ENCODE results near the gene SAMD4B.

SAMD4B gene

DNA sequence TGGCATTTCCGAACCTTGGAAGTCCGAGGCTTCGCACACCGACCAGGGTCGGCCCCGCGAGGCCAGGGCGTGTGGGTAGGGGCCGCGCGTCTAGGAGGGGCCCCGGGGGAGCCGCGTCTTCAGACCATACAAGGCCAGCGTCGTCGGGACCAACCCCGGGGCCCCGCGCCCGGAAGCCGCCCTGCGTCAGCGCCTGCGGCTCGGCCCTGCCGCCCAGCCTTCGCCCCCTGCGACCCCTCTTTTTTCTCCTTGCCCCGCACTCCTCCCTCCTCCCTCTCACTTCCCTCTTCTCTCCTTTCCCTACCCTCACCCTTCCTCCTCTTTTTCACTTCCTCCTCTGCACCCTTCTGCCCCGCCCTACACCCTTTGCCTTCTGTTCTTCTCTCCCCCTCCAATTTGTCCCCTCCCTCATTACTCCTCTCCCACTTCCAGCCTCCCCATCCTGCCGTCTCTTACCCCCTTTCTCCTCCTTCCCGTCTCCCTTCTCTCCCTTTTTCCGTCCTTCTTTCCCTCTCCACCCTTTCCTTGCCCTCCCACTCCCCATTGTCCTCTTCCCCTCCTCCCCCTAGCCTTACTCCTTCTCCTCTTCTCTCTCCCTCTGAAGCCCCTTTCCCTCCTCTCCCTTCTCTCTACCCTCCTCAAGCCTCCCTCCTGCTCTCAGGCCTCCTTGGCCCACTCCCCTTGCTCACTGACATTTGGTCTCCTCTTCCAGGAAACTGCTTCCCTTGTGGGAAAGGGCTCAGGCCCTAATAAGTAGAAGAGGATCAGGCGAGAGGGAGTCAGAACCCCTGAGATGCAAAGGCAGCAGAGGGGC is 68.0 kb downstream of the SAMD4B start:
- H3K4me3 ChIP-seq (ENCODE audit: low read depth, low read length): peak overlapping the region; percentile 86
- H3K36me3 ChIP-seq (ENCODE audit: control insufficient read depth, insufficient read depth, low read length): no peaks in the 10 kb centered on the region
- peaks cover 14% of the 10 kb centered on the region for H3K79me2 ChIP-seq
- peak overlapping the region; percentile 78 for H3K9ac ChIP-seq
- TF ChIP-seq, protein P1, sequence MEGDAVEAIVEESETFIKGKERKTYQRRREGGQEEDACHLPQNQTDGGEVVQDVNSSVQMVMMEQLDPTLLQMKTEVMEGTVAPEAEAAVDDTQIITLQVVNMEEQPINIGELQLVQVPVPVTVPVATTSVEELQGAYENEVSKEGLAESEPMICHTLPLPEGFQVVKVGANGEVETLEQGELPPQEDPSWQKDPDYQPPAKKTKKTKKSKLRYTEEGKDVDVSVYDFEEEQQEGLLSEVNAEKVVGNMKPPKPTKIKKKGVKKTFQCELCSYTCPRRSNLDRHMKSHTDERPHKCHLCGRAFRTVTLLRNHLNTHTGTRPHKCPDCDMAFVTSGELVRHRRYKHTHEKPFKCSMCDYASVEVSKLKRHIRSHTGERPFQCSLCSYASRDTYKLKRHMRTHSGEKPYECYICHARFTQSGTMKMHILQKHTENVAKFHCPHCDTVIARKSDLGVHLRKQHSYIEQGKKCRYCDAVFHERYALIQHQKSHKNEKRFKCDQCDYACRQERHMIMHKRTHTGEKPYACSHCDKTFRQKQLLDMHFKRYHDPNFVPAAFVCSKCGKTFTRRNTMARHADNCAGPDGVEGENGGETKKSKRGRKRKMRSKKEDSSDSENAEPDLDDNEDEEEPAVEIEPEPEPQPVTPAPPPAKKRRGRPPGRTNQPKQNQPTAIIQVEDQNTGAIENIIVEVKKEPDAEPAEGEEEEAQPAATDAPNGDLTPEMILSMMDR (IDR thresholded peaks at IDR 0.05): no peak
- H3K4me2 ChIP-seq (ENCODE audit: low read length): peak overlapping the region; percentile 95
- no peaks in the 10 kb centered on the region for H3K27me3 ChIP-seq (ENCODE audit: control insufficient read depth, insufficient read depth, low read length)
- peaks cover 17% of the 10 kb centered on the region for H3K4me1 ChIP-seq
- H2AFZ ChIP-seq: peak overlapping the region; percentile 75
- peak overlapping the region; percentile 100 for H3K27ac ChIP-seq
- H3K9me3 ChIP-seq (ENCODE audit: control insufficient read depth, low read length): no peaks in the 10 kb centered on the region

DNA sequence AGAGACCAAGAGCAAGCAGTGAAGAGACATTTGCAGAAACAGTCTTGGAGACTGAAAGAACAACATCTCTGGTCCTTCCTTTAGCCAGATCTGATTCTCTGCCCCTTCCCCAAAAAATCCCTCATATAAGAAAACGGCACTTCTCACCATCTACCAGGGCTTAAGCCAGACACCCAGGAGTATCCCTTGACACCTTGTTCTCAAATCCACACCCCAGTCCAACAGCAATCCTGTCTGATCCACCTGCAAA is 68.5 kb downstream of the SAMD4B start:
- no peaks in the 10 kb centered on the region for H3K27me3 ChIP-seq (ENCODE audit: control insufficient read depth, insufficient read depth, low read length)
- TF ChIP-seq, protein P1 (IDR thresholded peaks at IDR 0.05): no peak
- H3K79me2 ChIP-seq: peaks cover 14% of the 10 kb centered on the region
- peak overlapping the region; percentile 95 for H3K4me2 ChIP-seq (ENCODE audit: low read length)
- H3K4me1 ChIP-seq: peaks cover 17% of the 10 kb centered on the region
- peak overlapping the region; percentile 100 for H3K27ac ChIP-seq
- no peaks in the 10 kb centered on the region for H3K36me3 ChIP-seq (ENCODE audit: control insufficient read depth, insufficient read depth, low read length)
- no peaks in the 10 kb centered on the region for H3K9me3 ChIP-seq (ENCODE audit: control insufficient read depth, low read length)
- H3K9ac ChIP-seq: no peak overlapping the region
- H3K4me3 ChIP-seq (ENCODE audit: low read depth, low read length): peak overlapping the region; percentile 86
- H2AFZ ChIP-seq: no peak overlapping the region

DNA sequence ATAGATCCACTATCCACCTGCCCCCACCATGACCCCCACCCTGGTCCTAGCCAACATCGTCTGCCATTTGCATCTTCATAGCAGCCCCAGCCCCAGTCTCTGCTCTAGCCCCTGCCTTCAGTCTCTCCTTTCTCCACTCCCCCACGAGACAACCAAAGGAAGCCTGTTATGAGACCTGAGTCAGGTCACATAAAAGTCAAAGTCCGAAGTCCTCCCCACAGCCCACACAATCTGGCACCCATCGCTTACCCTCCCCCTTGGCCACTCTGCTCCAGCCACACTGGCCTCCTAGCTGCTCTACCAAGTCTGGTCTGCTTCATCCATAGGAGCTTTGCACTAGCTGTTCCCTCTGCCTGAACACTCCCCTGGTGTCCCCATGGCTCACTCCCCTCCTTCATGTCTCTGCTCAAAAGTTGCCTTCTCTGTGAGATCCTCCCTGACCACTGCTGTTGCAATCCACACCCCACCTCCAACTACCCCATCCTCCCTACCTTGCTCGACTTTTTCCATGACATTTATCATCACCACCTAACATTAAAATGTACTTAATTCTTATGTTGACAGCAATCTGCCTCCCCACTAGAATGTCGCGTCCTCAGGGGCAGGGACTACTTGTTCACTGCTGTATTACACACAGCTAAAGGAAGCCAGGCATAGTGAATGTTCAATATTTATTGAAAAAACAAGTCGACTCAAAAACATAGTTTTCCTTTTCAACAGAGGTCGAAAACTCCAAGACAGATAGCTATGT is 69.0 kb downstream of the SAMD4B start:
- Histone ChIP-seq H3K9me3 (ENCODE audit: control insufficient read depth, low read length) (no peaks in the 10 kb centered on the region), H2AFZ (no peak overlapping the region), H3K4me2 (ENCODE audit: low read length) (peak overlapping the region; percentile 95), H3K4me1 (peaks cover 17% of the 10 kb centered on the region), H3K79me2 (peaks cover 14% of the 10 kb centered on the region), H3K27me3 (ENCODE audit: control insufficient read depth, insufficient read depth, low read length) (no peaks in the 10 kb centered on the region), H3K9ac (no peak overlapping the region), H3K36me3 (ENCODE audit: control insufficient read depth, insufficient read depth, low read length) (no peaks in the 10 kb centered on the region), H3K4me3 (ENCODE audit: low read depth, low read length) (peak overlapping the region; percentile 86), H3K27ac (peak overlapping the region; percentile 100)
- TF ChIP-seq, protein P1 (IDR thresholded peaks at IDR 0.05): no peak

DNA sequence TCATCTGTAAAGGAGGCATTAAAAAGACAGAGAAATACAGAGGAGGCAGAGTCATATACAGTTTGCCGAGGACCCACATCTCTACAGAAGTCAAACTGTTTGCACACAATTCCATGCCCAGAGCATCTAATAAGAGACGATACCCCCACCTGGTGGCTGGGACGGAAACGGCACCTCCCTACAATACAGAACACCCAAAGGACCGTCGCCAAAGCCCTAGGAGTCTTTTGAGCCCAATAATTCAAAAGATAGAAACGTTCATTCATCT is 69.5 kb downstream of the SAMD4B start:
- no peaks in the 10 kb centered on the region for H3K36me3 ChIP-seq (ENCODE audit: control insufficient read depth, insufficient read depth, low read length)
- peak overlapping the region; percentile 86 for H3K4me3 ChIP-seq (ENCODE audit: low read depth, low read length)
- H3K79me2 ChIP-seq: peaks cover 14% of the 10 kb centered on the region
- H3K9me3 ChIP-seq (ENCODE audit: control insufficient read depth, low read length): no peaks in the 10 kb centered on the region
- H3K9ac ChIP-seq: no peak overlapping the region
- H3K27ac ChIP-seq: peak overlapping the region; percentile 100
- peak overlapping the region; percentile 95 for H3K4me2 ChIP-seq (ENCODE audit: low read length)
- H3K27me3 ChIP-seq (ENCODE audit: control insufficient read depth, insufficient read depth, low read length): no peaks in the 10 kb centered on the region
- TF ChIP-seq, protein P1 (IDR thresholded peaks at IDR 0.05): peak; percentile 94
- no peak overlapping the region for H2AFZ ChIP-seq
- peaks cover 17% of the 10 kb centered on the region for H3K4me1 ChIP-seq
